Activated CD8-positive, alpha-beta T cell treated with anti-CD3 and anti-CD28 coated beads for 36 hours (primary cell): ENCODE results near the gene C5orf15. TPM values are rescaled to one million over a fixed set of nuclear protein-coding genes. Genes with fewer than 3 reads are reported as not detected.

Experiments used
- ATAC-seq: fragments of 200-7000 bp; cut with Tn5 transposase; one replicate; pipeline ENCODE4 v1.10.0; 2021; ENCODE audit warnings: mild to moderate bottlenecking, moderate library complexity
- CTCF ChIA-PET: fragments of 350-600 bp; sonication (Branson Sonifier 250); formaldehyde crosslinking; loops from one replicate; lab custom pipeline; 2021; ENCODE audit warnings: antibody characterized with exemption; lab: Charles Lee
- POLR2A ChIA-PET: fragments of 350-600 bp; sonication (Branson Sonifier 250); formaldehyde crosslinking; loops from one replicate; lab custom pipeline; 2021; ENCODE audit warnings: antibody characterized with exemption; lab: Charles Lee
- DNase-seq: peaks from one replicate; pipeline ENCODE4 v3.0.0-alpha.2; 2020
- H3K27ac Mint-ChIP-seq: one replicate; pipeline ENCODE4 v1.8.0; 2021; ENCODE audit warnings: mild to moderate bottlenecking, mixed read lengths
- H3K27me3 Mint-ChIP-seq: one replicate; pipeline ENCODE4 v1.8.0; 2021; ENCODE audit warnings: mixed read lengths
- H3K36me3 Mint-ChIP-seq: one replicate; pipeline ENCODE4 v1.8.0; 2021; ENCODE audit warnings: low read depth, mixed read lengths
- H3K4me1 Mint-ChIP-seq: one replicate; pipeline ENCODE4 v1.8.0; 2021; ENCODE audit warnings: low read depth, mixed read lengths
- H3K4me3 Mint-ChIP-seq: one replicate; pipeline ENCODE4 v1.8.0; 2021; ENCODE audit warnings: mild to moderate bottlenecking, moderate library complexity, mixed read lengths
- H3K9me3 Mint-ChIP-seq: one replicate; pipeline ENCODE4 v1.8.0; 2021; ENCODE audit warnings: mixed read lengths
- intact Hi-C: fragments of 100-400 bp; cut with micrococcal nuclease; formaldehyde crosslinking; loops from one replicate; pipeline ENCODE4 v1.10.0; 2022
- total RNA-seq, 2 experiments: library from RNA; stranded (reverse); gene quantifications; one replicate each; pipeline ENCODE4 v1.2.3, GENCODE V29; 2021
- TF ChIP-seq, protein P1 (sequence below): fragments of 200-600 bp; IDR thresholded peaks from one replicate; pipeline ENCODE4 v1.8.0; 2022; ENCODE audit warnings: antibody characterized with exemption, mild to moderate bottlenecking

Gene C5orf15
- total RNA-seq, 2 experiments from 2014 or later: 27.4 to 30.8 TPM

- H3K36me3 Mint-ChIP-seq: peaks cover 55% of the 10 kb centered on the region
- no peak overlapping the region for H3K27ac Mint-ChIP-seq
- DNase-seq (no peak), ATAC-seq (no peak)
- TF ChIP-seq, protein P1, sequence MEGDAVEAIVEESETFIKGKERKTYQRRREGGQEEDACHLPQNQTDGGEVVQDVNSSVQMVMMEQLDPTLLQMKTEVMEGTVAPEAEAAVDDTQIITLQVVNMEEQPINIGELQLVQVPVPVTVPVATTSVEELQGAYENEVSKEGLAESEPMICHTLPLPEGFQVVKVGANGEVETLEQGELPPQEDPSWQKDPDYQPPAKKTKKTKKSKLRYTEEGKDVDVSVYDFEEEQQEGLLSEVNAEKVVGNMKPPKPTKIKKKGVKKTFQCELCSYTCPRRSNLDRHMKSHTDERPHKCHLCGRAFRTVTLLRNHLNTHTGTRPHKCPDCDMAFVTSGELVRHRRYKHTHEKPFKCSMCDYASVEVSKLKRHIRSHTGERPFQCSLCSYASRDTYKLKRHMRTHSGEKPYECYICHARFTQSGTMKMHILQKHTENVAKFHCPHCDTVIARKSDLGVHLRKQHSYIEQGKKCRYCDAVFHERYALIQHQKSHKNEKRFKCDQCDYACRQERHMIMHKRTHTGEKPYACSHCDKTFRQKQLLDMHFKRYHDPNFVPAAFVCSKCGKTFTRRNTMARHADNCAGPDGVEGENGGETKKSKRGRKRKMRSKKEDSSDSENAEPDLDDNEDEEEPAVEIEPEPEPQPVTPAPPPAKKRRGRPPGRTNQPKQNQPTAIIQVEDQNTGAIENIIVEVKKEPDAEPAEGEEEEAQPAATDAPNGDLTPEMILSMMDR: no peak
- H3K4me3 Mint-ChIP-seq: no peak overlapping the region
- ChIA-PET POLR2A (interaction anchor here (1.2 kb wide), 1 partner anchor 9 kb away, joined by 3 read pairs; no protein-coding TSS in a partner anchor), CTCF (no interaction called here)
- intact Hi-C loops: no loop called here
- H3K27me3 Mint-ChIP-seq: no peaks in the 10 kb centered on the region
- no peaks in the 10 kb centered on the region for H3K9me3 Mint-ChIP-seq
- peaks cover 22% of the 10 kb centered on the region for H3K4me1 Mint-ChIP-seq
Measured at GRCh38 chr5:133974142-133974541, 5.7 kb upstream of the C5orf15 start.

GRCh38 chr5:133970325-133970909 lies 2.0 kb upstream of the C5orf15 start:
- TF ChIP-seq, protein P1: no peak
- POLR2A ChIA-PET: interaction anchor here (0.5 to 3.0 kb wide), 3 partner anchors 9 to 40 kb away, joined by 3 to 20 read pairs (median 8); partner anchors contain the start of gene VDAC1
- H3K36me3 Mint-ChIP-seq: peaks cover 45% of the 10 kb centered on the region
- H3K4me1 Mint-ChIP-seq: peaks cover 35% of the 10 kb centered on the region
- H3K9me3 Mint-ChIP-seq: no peaks in the 10 kb centered on the region
- intact Hi-C loops: no loop called here
- peak overlapping the region; percentile 95 for H3K27ac Mint-ChIP-seq
- CTCF ChIA-PET: interaction anchor here (1.1 to 3.1 kb wide), 4 partner anchors 8 to 298 kb away, joined by 3 to 20 read pairs (median 4); no protein-coding TSS in a partner anchor
- DNase-seq (no peak), ATAC-seq (no peak)
- peak overlapping the region; percentile 98 for H3K4me3 Mint-ChIP-seq
- H3K27me3 Mint-ChIP-seq: no peaks in the 10 kb centered on the region

DNA sequence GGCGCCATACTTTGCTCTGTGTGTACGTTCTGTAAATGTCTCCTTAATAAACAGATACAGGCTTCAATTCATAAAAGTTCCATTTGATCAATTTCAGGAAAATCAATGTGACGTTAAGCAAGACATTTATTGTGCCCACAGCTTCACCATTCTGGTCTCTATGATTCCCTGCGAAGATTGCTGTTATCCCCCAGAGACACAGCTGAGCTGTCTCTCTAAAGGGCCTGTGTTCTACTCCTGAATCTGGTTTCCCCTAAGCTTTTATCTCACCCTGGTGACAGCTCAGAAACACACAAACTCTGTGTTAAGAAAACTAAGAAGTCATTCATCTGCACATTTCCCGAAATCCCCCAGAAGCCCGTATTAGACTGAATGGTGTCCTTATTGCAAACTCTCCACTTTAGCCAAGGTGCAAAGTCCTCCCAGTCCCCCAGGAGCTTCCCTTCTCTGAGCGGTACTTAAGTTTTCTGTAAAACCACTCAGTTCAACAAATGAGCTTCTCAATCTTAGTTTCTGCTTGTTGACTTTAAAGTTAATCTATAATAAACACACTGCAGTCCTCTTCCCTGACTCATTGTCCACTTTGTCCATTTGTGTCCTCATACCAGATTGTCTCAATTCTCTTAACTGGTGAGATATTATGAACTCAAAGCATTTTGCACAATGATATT lies 1.4 kb upstream of the C5orf15 start:
- intact Hi-C loops: no loop called here
- ChIA-PET POLR2A (interaction anchor here (0.8 to 3.0 kb wide), 5 partner anchors 17 to 207 kb away, joined by 3 to 20 read pairs (median 4); partner anchors contain the start of genes SKP1 and VDAC1), CTCF (interaction anchor here (0.8 to 3.1 kb wide), 7 partner anchors 9 to 299 kb away, joined by 3 to 20 read pairs (median 4); no protein-coding TSS in a partner anchor)
- Mint-ChIP-seq H3K27me3 (no peaks in the 10 kb centered on the region), H3K4me3 (peak overlapping the region; percentile 98), H3K9me3 (peaks cover under 1% of the 10 kb centered on the region), H3K27ac (peak overlapping the region; percentile 95), H3K4me1 (peaks cover 40% of the 10 kb centered on the region), H3K36me3 (peaks cover 49% of the 10 kb centered on the region)
- ATAC-seq (no peak), DNase-seq (no peak)
- TF ChIP-seq, protein P1: no peak

DNA sequence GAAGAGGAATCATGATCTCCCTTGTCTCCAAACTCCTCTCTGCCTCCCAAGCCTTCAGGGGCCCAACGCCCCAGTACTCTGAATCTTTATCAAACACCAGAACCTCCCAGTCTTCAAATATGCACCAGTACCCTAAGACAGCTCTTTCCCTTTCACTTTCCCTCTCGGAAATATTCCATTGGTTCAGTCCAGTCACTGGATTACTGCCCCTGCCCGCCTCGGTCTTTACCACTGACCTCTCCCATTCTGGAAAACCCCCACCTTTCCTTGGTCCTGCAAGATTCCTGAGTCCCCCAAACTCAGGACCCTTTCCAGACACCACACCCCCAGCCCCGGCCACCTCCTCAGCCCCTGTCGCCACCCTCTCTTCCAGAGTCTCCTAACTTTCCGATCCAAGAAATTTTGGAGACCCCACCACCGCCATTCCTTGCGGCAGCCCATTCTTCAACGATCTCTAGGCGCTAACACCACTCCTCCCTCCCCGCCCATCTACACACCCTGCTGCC lies 674 bp downstream of the C5orf15 start:
- peaks cover 6% of the 10 kb centered on the region for H3K9me3 Mint-ChIP-seq
- H3K36me3 Mint-ChIP-seq: peaks cover 52% of the 10 kb centered on the region
- intact Hi-C loops: no loop called here
- peaks cover 58% of the 10 kb centered on the region for H3K4me1 Mint-ChIP-seq
- no peak for DNase-seq
- no peaks in the 10 kb centered on the region for H3K27me3 Mint-ChIP-seq
- POLR2A ChIA-PET: interaction anchor here (1.6 kb wide), 1 partner anchor 37 kb away, joined by 7 read pairs; the partner anchor contains the start of gene VDAC1
- ATAC-seq: peak; percentile 25
- CTCF ChIA-PET: interaction anchor here (1.0 to 1.7 kb wide), 2 partner anchors 12 to 72 kb away, joined by 3 to 6 read pairs; no protein-coding TSS in a partner anchor
- TF ChIP-seq, protein P1: no peak
- H3K4me3 Mint-ChIP-seq: peak overlapping the region; percentile 98
- H3K27ac Mint-ChIP-seq: peak overlapping the region; percentile 95
